Islet precursor cell (in vitro differentiated cells): ENCODE results near the gene CBX3.
"Not testable (repeated sequence)": the region's sequence is repeated elsewhere in the genome, so short reads cannot be mapped to it uniquely, and the experiment has no call there.

Experiments used
- DNase-seq: peaks from one replicate; pipeline ENCODE4 v3.0.0-alpha.2; 2018

The CBX3 gene

DNA sequence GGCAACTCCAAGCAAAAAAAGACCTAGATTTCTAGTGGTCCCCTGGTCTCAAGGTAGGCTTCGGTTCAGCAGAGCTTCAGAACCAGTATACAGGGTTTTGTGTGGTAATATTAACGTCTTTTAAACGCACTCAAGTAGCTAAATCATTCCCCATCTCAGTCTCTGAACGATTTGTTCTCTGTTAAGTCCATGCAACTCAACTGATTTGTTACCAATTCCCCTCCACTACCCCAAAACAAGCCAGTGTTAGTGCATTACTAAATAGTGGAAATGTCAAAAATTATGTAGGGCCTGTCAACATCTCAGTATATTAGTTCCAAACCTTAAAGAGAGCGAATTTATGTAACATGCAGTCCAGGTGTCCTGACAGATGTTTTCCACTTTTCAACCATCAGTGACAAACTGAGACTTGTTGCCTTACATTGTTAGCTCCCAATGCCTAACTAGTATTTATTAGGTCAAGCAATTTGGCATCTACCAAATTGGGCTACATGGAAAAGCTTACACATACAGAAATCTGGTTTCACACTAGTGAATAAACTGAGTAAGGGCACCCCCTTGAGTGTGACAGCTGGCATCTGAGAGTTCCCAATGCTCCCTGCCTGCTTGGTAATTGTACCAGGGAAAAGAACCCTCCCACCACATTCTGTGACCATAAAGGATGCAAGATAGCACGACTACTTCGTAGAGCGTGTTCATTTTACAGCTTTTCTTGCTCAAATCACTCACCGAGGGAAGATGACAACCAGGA lies 13.2 kb upstream of the CBX3 start:
- DNase-seq: no peak

DNA sequence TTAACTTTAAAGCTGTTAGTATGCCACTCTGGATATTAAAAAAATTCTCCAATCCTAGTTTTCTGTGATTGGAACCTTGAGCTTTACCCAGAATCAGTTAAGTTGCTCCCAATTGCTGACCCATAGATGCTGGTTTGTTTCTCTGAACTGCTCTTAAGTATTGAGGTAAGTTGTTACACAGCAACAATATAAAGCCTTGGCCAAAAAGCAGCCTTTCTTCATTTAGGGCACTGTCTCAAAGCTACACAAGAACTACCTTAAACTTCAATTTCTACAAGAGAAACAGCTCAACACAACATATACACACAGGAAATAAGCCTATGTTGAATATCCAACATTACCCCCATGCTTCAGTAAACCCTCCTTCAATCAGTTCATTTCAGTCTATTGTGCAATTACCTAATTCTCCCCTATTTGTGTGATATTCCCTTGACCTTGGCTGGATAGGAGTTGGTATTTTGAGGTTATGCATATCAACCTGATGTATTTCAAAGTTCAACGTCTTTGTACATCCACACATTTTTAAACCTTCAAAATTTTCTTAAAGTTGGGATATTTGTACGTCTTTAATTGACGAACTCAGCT lies 12.5 kb upstream of the CBX3 start:
- no peak for DNase-seq

DNA sequence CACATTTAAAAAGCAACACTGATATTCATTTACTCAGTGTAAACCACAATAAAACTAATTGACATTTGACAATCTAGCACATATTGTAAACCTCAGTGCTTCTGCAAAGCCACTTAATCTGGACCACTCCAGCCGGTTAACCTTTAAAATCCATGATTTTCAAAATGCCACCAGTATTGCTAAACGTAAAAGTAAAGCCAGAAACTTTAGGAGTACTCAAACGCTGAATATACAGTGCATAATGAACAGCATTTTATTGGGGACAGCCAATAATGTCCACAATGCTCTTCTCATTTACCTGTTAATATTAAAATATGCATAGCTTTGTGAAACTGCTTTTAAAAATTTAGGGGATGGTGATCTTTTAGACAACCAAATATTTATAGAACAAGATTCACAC lies 11.8 kb upstream of the CBX3 start:
- no peak for DNase-seq

DNA sequence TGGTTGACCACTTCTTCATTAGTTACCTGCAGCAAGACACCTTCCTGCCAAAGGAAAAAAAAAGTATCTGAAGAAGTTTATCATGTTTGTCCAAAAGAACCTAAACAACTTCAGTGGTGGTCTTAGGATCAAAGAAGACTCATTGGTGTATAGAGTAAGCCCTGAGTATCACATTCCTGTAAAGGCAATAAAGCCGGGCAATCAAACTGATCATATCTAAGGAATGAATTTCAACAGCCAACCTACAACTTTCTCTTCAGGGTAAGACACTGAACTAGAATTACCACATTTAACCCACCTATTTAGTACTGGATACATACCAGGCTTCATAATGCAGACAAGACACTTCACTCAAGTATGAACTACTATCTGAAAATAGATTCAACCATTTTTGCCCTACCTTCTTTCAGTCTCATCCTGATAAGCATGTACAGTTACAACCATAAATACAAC lies 11.1 kb upstream of the CBX3 start:
- DNase-seq: no peak

DNA sequence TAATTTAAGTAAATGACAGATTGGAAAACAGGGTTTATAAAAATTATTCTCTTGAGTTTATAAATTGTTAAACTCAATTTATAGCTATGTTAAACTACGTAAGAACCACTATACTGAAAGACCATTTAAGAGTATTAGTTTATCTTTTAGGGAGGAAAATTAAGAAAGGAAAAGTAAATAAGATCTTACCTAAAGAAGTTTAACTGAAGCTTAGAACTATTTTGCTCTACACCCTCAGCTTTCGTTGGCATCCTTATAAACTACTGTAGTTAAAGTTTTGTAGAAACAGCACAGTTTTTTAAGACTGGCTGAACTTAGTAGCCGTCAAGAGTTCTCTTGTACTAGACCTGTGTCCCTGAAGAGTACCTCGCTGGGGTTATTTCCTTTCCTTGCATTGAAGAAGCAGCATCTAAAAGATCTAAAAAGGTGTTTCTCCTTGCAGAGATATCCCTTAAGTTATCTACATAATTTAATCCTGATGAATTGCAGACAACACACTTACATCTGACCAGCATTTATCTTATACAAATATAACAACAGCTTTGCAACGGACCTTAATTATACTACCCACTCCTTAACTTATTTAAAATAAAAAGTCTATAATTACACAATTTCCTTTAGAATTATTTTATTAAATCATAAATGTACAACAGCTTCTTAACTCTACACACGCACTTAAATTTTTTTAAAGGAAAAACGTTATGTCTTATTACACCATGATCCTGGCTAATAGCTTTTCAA lies 10.1 kb upstream of the CBX3 start:
- no peak for DNase-seq

DNA sequence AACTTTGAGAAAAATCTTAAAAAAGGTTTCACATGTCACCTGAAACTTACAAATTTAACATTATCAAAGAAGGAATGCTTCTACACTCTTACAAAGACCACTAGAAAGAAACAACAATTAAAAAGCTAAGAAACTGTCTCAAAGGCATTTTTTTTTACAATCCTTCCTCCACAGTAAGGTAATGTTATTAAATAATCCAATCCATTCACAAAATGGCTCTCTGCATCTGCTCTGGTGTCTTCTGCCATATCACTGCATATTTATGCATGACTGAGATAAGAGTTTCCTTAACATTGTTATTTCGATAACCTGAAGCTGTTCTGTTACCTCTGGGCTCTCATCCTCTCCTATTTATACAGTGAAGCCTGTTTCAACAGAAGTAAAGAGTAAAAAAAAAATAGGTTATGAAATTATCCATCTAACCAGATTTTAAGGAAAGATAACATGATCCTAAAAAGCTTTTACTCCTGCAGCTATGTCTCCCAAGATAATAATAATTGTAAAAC lies 9.5 kb upstream of the CBX3 start:
- no peak for DNase-seq

DNA sequence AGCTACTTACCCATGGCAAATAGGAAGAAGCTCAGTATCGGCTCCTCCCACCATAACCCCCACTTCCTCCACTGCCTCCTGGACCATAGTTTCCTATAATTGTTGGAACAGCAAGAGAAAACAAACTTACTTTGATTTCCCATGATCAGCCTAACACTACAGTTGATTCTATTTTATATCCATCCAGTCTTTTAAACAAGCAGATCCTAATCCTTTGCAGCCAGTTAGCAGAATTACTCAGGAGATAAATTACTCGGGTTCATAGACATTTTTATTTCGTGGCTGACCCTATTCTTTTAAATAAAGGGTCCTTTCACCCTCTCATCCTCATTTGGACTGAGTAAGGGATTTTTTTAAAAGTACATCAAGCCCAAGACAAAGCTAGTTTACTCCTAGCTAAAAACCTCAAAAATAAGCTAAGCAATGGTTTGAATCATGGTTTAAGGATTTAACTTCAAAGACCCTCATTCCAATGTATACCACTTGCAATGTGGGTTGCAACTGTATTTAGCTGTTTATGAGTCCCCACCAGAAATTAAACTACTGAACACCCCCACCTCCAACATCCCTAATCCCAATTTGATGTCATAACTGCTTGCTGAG lies 9.0 kb upstream of the CBX3 start:
- no peak for DNase-seq

DNA sequence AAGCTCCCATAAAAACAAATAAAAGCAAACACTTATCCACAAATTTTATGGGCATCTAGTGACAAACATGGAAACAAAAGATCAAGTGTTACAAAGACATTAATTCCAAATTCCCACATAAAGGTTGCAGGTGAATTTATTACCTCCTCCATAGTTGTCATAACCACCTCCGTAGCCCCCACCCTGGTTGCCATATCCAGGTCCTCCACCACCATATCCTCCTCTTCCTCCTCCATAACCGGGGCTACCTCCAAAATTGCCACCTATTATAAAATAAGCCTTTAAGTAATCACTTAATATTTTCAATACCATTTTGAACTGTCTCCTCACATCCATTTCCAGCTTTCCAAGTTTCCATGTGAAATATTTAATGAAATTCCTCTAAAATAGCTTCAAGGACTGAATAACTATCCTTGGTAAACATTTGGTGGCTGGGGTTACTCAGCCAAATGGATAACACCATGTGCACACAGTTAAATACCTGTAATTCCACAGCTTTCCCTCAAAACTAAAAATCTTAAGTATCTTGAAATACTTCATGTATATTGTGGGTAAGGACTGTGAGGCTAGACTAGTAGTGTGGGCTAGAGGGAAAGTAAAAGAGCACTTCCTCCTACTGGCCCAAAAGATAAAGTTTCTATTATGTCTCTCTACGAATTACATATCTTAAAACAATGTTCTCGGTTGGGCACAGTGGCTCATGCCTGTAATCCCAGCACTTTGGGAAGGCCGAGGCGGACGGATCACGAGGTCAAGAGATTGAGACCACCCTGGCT lies 7.9 kb upstream of the CBX3 start:
- no peak for DNase-seq

DNA sequence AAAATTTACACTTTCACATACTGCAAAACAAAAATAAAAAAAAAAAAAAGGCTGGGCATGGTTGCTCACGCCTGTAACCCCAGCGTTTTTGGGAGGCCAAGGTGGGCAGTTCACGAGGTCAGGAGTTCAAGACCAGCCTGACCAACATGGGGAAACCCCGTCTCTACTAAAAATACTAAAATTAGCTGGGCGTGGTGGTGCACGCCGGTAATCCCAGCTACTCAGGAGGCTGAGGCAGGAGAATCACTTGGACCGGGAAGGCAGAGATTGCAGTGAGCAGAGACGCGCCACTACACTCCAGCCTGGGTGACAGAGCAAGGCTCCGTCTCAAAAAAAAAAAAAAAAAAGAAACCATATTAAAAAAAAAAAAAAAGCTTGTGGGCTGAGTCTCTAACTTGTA lies 6.8 kb upstream of the CBX3 start:
- DNase-seq: not testable (repeated sequence)

DNA sequence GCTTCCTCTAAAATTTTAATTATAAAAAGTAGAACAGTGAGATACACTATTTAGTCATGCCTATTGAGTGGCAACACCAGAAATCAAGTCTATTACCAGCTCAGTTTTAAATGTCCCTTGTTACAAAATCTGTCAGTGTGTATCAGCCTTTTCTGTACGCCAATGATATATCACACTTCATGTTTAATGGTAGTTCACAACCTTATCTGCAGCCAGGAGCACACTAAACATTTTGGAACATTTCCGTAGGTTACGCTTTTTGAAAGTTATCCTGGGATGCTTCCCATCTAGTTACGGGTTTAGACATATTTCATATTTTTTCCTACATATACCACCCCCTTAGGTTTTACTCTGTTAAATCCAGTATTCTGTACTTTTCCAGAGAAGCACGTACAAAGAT lies 6.4 kb upstream of the CBX3 start:
- DNase-seq: no peak

DNA sequence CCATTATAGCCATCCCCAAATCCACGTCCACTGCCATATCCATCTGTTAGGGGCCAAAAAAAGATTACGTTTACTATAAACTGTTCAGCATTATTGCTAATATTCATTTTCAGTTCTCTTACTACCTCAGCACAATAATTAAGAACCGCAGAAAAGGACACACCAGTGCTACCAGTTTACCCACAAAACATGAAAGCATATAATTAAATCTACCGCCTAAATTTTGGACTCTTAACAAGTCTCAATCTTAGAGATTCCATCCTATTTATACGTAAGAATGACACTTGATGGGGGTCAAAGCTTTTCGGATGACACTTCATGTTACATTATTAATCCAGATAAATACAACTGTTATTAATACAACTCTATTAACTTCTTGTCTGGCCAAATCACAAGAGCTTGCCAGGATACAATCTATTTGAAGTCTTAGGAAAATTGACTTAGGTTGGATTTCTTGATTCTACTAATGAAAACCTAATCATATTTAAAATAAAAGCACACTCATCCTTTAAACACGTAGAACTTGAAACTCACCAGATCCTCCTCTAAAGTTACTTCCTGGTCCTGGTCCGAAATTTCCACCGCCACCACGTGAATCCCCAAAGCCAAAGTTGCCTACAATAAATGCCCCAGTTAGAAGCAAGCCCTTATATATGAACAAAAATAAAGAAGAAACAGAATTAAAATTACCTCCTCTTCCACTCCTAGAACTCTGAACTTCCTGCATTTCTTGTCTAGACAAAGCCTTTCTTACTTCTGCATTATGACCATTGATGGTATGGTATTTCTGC lies 5.5 kb upstream of the CBX3 start:
- DNase-seq: no peak

DNA sequence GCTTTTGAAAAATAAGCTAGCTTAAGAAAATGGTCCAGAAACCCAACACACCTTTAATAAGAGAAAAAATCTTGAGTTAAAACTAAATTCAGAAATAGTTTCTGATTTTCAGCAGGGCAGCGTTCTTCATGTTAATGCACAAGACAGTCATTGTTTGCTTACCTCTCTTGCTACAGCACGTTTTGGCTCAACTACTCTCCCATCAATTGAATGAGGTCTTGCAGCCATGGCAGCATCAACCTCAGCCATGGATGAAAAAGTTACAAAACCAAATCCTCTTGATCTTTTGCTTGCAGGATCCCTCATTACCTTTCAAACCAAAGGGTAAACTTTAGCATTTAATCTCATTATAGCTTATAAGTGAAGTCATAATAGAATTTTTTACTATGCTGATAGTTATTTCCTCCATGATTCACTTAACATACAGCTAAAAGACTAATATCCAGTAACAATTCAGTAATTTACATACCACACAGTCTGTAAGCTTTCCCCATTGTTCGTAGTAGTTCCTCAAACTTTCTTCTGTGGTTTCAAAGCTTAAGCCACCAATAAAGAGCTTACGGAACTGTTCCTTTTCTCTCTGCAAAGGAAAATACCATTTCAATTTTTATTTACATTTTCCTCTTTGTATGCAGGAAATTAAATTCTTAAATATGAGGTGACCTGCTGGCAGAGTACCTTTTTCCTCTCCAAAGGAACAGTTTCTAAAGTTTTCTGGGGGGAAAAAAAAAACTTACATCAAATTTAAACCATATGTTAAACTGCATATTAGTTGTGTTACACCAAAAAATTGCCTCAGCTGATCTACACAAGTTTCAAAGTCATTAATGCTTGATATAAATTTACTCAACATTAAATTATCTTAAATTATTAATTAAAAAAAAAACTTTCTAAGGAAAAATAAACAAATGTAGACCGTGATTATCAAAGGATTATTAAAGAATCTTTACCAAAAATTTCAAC lies 4.1 kb upstream of the CBX3 start:
- DNase-seq: no peak

DNA sequence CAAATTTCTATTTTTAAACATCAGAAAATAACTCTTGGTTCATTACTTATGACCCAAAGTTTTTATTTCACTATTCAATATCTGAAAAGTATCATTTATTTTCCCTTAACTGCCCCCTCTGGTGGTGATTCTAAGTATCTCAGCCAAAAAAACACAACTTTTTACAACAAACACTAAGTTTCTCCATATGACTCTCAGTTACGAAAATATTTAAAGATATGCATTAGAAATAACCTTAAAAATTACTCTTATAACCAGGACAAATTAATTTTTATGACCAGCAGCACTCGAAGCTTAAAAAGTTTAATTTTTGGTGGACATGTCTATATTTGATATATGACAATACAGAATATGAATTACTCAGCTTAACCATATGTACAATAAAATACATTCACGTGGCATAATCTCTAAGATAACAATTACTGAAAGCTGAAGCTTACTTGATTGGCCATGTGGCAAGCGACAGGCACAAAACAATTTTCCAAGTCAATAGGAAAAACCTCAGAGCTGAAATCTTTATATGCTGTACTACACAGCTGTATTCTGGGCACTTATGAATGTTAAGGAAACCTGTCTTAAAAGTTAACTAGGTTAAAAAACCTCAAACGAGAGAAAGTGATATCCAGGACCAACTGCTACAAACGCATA lies 3.3 kb upstream of the CBX3 start:
- no peak for DNase-seq

DNA sequence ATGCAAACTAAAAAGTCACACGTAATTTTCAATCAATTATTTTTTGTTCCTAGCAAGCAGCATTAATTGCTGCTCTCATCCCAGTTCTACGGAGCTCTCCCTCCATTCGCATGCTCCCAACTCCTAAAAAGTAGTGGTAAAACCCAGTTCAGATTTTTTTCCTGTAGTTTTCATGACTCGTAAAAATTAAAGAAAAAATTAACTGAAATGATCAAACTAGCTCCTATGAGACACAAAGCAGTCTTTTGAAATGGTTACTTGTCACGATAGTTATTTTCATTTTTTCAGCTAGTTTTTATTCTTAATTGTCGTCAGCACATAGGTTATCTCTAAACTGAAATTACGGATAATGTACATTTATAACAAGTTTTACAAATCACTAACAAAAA lies 2.8 kb upstream of the CBX3 start:
- no peak for DNase-seq

DNA sequence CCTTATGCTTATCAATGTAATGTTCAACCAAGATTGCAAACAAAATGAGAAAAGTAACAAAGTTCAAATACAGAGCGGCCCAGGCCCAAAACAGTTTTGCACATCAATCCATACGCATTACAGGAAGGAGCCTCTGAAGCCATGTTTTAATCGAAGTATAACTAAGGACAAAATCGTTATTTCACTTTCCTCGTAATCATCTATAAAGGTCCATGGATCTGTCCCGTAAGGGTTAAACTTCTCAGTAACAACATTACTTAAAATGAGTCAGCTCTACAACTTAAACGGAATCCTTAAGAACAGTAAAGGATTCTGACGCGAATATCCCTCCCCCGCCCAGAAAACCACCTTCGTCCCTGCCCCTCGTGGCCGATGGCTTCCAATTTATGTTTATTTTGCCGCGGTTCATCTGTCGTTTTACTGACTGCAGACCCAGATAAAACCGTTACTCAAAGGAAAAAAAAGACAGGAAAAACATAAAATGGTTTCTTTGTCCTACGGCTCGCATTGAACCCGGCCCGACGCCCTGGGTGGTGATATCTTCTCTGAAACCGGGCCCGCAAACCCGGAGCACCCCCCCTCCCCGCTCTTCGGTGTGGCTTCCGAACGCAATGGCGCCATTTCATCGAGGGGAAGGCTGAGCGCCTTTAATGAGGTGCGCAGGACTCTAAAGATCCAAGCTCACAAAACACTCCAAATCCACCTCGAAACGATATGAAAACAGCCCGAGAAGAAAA lies 2.1 kb upstream of the CBX3 start:
- DNase-seq: no peak

DNA sequence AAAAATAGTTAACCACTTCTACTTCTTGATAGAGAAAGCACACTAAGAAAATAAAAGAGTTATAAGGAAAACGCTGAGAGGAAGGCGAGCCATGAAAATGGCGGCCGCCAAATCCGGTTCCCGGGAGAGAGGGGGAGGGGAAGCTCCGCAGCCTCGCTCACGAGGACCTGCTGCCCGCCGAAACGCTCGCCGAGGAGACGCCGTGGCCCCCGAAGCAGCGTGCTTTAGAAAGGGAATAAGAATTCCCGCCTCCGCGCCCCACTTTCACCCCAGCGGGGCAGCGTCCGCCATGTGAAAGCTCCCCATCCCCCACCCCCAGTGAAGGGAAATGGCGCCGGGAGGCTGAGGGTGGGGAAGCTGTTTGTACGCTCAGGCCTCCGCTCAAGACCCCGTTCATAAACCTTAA lies 1.5 kb upstream of the CBX3 start:
- peak; percentile 70 for DNase-seq

DNA sequence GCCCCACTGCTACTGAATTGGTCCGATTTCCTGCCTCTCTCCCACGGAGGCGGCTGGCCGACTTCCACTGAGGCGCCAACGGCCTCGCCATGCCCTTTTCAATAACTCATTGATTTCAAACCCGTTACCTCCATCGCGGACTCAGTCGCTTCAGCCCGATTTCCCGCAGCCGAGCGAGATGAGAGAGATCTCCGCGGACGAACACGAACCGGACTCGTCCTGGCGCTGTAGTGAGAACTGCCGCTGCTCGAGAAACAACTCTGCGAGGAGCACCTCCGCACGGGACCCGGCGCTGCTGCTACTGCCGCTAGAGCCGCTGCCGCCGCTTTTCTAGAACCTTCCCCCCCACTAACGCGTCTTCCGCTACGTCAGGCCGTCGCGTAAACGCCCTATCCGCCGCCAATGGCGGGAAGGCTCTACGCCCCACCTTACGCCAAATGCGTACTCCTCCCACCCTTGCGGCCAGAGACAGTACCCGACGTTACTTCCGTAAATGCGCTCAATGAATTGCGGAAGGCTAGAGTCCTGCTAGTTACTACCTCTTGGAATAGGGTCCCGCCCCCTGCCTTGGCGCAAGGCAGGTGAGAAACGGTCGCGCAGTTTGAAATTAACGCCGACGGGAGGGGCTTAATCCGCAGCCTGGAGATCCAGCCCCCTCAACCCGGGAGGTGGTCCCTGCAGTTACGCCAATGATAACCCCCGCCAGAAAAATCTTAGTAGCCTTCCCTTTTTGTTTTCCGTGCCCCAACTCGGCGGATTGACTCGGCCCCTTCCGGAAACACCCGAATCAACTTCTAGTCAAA lies 900 bp upstream of the CBX3 start, which contains the start of gene HNRNPA2B1:
TSS of gene HNRNPA2B1 (minus strand) at position 303 of the 803 bp plus-strand sequence. CDS start at position 134, 169 bp downstream.
- DNase-seq: peak; percentile 98
